Osteocyte (in vitro differentiated cells): ENCODE results near the gene MRPL32. TPM values are rescaled to one million over a fixed set of nuclear protein-coding genes. Genes with fewer than 3 reads are reported as not detected.

Source experiments
- DNase-seq: peaks from one replicate; pipeline ENCODE4 v3.0.0; 2021; ENCODE audit warnings: mixed read lengths; ENCODE audit not compliant: unreplicated experiment; ENCODE audit errors: extremely low spot score
- H3K27ac Mint-ChIP-seq: one replicate; pipeline ENCODE4 v1.8.0; 2021; ENCODE audit warnings: mild to moderate bottlenecking, mixed read lengths; ENCODE audit not compliant: unreplicated experiment
- H3K27me3 Mint-ChIP-seq: one replicate; pipeline ENCODE4 v1.8.0; 2021; ENCODE audit warnings: mixed read lengths; ENCODE audit not compliant: unreplicated experiment
- H3K36me3 Mint-ChIP-seq: one replicate; pipeline ENCODE4 v1.8.0; 2021; ENCODE audit warnings: mixed read lengths; ENCODE audit not compliant: unreplicated experiment
- H3K4me1 Mint-ChIP-seq: one replicate; pipeline ENCODE4 v1.8.0; 2021; ENCODE audit warnings: mixed read lengths; ENCODE audit not compliant: unreplicated experiment
- H3K4me3 Mint-ChIP-seq: one replicate; pipeline ENCODE4 v1.8.0; 2021; ENCODE audit warnings: mild to moderate bottlenecking, moderate library complexity, mixed read lengths; ENCODE audit not compliant: unreplicated experiment
- H3K9me3 Mint-ChIP-seq: one replicate; pipeline ENCODE4 v1.8.0; 2021; ENCODE audit warnings: mixed read lengths; ENCODE audit not compliant: unreplicated experiment
- CTCF ChIP-seq: fragments of 200-600 bp; sonication (generic); IDR thresholded peaks from 2 replicates; pipeline ENCODE4 v1.5.0; 2021; ENCODE audit warnings: antibody characterized with exemption, mild to moderate bottlenecking, moderate library complexity
- total RNA-seq: library from RNA; stranded (reverse); gene quantifications from 2 replicates; pipeline ENCODE4 v1.2.1, GENCODE V29; 2021

Gene MRPL32
- total RNA-seq, 1 donor from 2014 or later: 49.0 TPM

- Mint-ChIP-seq H3K4me1 (peaks cover 6% of the 10 kb centered on the region), H3K9me3 (peaks cover 2% of the 10 kb centered on the region), H3K4me3 (no peak overlapping the region), H3K27me3 (peaks cover 17% of the 10 kb centered on the region), H3K36me3 (no peaks in the 10 kb centered on the region), H3K27ac (no peak overlapping the region)
- no peak for TF ChIP-seq CTCF
- DNase-seq: no peak
Measured at GRCh38 chr7:42978496-42978895, 46.3 kb downstream of the MRPL32 start.

GRCh38 chr7:42980084-42980483 lies 47.9 kb downstream of the MRPL32 start:
- peaks cover 13% of the 10 kb centered on the region for H3K9me3 Mint-ChIP-seq
- H3K36me3 Mint-ChIP-seq: no peaks in the 10 kb centered on the region

DNA sequence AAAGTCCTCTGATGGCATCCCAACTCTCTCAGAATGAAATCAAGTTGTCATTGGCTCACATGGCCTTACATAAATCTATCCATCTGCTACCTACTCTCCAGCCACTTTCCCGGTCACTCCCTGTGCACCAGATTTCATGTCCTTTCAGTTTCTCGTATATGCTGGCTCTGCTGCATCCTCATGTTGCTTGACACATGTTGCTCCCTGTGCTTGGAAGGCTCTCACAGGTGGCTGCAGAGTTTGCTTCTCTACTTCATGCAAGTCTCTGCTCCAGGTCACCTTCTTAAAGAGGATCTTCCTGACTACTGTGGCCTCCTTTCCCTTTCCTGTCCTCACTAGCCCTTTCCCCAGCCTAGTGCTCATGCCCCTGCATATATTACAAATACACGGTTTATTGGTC lies 48.3 kb downstream of the MRPL32 start:
- peaks cover 17% of the 10 kb centered on the region for H3K27me3 Mint-ChIP-seq
- H3K36me3 Mint-ChIP-seq: no peaks in the 10 kb centered on the region
- no peak overlapping the region for H3K4me3 Mint-ChIP-seq
- H3K4me1 Mint-ChIP-seq: no peaks in the 10 kb centered on the region
- H3K9me3 Mint-ChIP-seq: peaks cover 16% of the 10 kb centered on the region
- no peak for TF ChIP-seq CTCF
- no peak for DNase-seq
- H3K27ac Mint-ChIP-seq: no peak overlapping the region

More at GRCh38 chr7:42980084-42980483, 47.9 kb downstream of the MRPL32 start:
- Mint-ChIP-seq H3K27ac (no peak overlapping the region), H3K27me3 (peaks cover 17% of the 10 kb centered on the region), H3K4me3 (no peak overlapping the region), H3K4me1 (no peaks in the 10 kb centered on the region)
- no peak for DNase-seq
- no peak for TF ChIP-seq CTCF

DNA sequence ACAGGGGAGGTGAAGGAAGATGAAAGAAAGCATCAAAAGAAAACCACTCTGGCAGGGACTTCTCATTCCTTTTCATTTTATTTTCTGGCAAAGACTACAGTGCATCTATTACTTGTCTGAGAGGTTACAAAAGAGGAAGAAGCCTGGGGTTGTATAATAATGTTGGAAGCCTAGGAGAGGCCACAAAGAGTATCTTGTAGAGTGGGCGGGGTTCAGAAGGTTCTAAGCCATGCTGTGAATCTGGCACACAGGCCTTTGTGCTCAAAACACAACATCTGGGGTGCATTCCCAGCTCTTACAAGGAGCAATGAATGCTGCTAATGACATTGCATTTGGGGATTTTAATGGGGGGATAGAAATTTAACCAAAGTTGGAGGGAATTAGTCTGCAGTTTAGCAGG lies 49.4 kb downstream of the MRPL32 start:
- H3K27me3 Mint-ChIP-seq: peaks cover 21% of the 10 kb centered on the region
- no peak overlapping the region for H3K4me3 Mint-ChIP-seq
- TF ChIP-seq CTCF: no peak
- no peak overlapping the region for H3K27ac Mint-ChIP-seq
- H3K36me3 Mint-ChIP-seq: no peaks in the 10 kb centered on the region
- peaks cover 16% of the 10 kb centered on the region for H3K9me3 Mint-ChIP-seq
- H3K4me1 Mint-ChIP-seq: no peaks in the 10 kb centered on the region
- DNase-seq: no peak

GRCh38 chr7:42982604-42983115 lies 50.5 kb downstream of the MRPL32 start:
- Mint-ChIP-seq H3K4me3 (no peak overlapping the region), H3K4me1 (no peaks in the 10 kb centered on the region), H3K27me3 (peaks cover 29% of the 10 kb centered on the region), H3K27ac (no peak overlapping the region), H3K36me3 (no peaks in the 10 kb centered on the region), H3K9me3 (peaks cover 16% of the 10 kb centered on the region)
- DNase-seq: no peak
- no peak for TF ChIP-seq CTCF
